Fibroblast of mammary gland (primary cell): ENCODE data around the gene PRKG1.
A peak's percentile ranks its signal among the peaks of the same experiment; 100 is the strongest.

Experiments
- DNase-seq: peaks from one replicate; pipeline ENCODE4 v3.0.0-alpha.2; 2010; ENCODE audit warnings: low read depth
- H3K4me3 ChIP-seq: 2 replicates; pipeline ENCODE4 v1.5.1; 2011; ENCODE audit warnings: low read depth, mild to moderate bottlenecking, low read length, moderate library complexity; ENCODE audit not compliant: control insufficient read depth
- TF ChIP-seq, protein P1 (sequence below): conservative IDR thresholded peaks from 2 replicates; pipeline ENCODE4 v1.5.1; 2011; ENCODE audit warnings: low read depth, low read length, inconsistent platforms; ENCODE audit not compliant: control insufficient read depth, insufficient read depth

PRKG1 gene

GRCh38 chr10:51403521-51403920, 329.2 kb downstream of the PRKG1 start:
- H3K4me3 ChIP-seq, result no peak overlapping the region
- no peak for DNase-seq
- TF ChIP-seq, protein P1, sequence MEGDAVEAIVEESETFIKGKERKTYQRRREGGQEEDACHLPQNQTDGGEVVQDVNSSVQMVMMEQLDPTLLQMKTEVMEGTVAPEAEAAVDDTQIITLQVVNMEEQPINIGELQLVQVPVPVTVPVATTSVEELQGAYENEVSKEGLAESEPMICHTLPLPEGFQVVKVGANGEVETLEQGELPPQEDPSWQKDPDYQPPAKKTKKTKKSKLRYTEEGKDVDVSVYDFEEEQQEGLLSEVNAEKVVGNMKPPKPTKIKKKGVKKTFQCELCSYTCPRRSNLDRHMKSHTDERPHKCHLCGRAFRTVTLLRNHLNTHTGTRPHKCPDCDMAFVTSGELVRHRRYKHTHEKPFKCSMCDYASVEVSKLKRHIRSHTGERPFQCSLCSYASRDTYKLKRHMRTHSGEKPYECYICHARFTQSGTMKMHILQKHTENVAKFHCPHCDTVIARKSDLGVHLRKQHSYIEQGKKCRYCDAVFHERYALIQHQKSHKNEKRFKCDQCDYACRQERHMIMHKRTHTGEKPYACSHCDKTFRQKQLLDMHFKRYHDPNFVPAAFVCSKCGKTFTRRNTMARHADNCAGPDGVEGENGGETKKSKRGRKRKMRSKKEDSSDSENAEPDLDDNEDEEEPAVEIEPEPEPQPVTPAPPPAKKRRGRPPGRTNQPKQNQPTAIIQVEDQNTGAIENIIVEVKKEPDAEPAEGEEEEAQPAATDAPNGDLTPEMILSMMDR, result no peak

GRCh38 chr10:51405580-51406351, 331.5 kb downstream of the PRKG1 start:
- no peak for DNase-seq
- TF ChIP-seq, protein P1, result no peak
- no peak overlapping the region for H3K4me3 ChIP-seq

DNA sequence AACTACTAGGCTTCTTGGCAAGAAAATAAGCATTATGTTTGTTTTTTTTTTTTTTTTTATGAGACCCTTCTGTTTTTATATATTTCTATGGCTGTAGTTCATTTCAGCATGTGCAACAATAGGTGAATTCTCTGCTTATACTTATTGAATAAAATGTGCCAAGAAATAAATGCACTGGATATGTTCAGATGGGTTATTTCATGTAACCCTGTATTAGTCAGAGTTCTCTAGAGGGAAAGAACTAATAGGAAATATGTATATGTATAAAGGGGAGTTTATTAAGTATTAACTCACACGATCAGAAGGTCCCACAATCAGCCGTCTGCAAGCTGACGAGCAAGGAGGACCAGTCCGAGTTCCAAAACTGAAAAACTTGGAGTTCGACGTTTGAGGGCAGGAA, 332.3 kb downstream of the PRKG1 start:
- no peak overlapping the region for H3K4me3 ChIP-seq
- no peak for DNase-seq
- TF ChIP-seq, protein P1, result no peak

- H3K4me3 ChIP-seq, result no peak overlapping the region
- no peak for DNase-seq
- TF ChIP-seq, protein P1, result no peak
Measured at GRCh38 chr10:51416494-51416893, 342.2 kb downstream of the PRKG1 start.

DNA sequence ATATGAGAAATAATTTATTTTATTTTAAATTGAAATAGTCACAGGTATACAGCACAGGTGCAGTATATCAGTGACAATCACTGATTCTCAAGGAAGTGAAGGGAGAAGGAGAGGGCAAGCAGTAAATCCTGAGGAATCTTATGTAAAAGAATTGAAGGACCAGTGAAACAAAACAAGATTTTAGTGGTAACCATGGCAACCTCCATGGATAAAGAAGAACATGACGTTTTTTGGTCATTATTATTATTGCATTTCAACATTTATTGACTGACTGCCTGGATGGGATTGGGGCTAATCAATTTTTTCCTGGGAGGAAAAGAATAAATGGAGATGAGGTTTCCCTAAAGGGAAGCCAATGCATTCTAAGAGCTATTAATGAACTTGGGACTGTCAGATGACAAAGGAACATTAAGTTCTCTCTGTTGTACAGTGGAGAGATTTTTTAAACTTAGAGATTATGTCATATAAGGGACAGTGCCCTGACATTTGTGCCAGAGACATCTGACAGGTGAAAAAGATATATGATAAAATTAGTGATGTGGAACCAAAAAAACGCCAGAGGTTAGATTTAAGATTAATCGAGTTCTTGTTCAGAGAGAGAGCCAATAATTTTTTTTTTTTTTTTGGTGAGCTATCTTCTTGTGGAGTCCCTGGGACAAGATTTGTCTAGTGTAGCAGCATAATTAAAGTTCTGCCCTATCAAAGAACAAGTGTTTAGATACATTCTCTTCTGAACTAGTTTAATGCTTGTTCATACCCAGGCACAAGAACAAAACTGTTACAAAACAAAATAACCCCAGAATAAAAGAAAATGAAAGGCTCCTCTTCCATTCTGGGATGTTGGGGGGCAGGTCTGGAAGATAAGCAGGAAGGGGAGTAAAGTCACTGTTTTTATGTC, 345.2 kb downstream of the PRKG1 start:
- no peak for DNase-seq
- no peak overlapping the region for H3K4me3 ChIP-seq
- TF ChIP-seq, protein P1, result no peak

DNA sequence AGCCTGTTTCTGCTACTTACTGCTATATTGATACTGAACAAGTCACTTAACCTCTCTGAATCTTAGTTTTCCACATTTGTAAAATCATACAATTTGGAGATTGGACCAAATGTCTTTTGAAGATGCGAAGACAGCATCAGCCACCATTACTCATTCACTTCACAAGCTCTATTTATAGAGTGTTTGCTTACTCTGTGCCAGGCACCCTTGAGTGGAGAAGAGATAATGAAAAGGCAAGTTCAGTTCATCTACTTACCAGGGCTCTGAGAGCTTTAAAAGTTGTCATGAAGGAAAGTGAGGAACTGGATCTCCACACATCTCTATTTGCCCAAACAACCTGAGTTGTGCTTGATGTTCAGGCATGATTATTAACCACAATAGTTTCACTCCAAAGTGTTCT, 347.6 kb downstream of the PRKG1 start:
- no peak overlapping the region for H3K4me3 ChIP-seq
- peak; percentile 11 for DNase-seq
- TF ChIP-seq, protein P1, result no peak
